Measurements from ENCODE around the gene SMIM44.

Gene SMIM44

GRCh38 chr19:3433805-3434540 is 49.3 kb downstream of the SMIM44 start:
- no peak for DNase-seq

GRCh38 chr19:3433313-3433712 is 49.9 kb downstream of the SMIM44 start:
- no peak for DNase-seq
